ENCODE measurements around the gene TRIM52.
"Not testable (repeated sequence)": the region's sequence is repeated elsewhere in the genome, so short reads cannot be mapped to it uniquely, and the experiment has no call there.

DNA sequence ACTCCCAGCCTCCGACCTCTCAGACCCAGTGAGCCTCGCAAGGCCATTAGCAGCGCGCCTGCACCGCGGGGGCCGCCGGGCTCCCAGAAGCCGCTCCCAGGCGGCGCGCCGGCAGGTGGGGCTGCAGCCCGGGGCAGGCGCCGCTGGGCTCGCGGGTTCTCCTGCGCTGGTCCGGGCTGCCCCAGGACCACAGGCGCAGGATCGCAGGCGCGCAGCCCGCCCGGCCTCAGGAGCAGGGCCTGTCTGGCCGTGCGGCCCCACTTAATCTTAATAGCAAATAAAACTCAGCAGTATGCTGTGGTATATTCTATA, 12.4 kb upstream of the TRIM52 start:
- not testable (repeated sequence) for TF ChIP-seq POLR2AphosphoS5 (IDR thresholded peaks at IDR 0.05); EP300 (IDR thresholded peaks at IDR 0.05; ENCODE audit: low read depth); POLR2A (IDR thresholded peaks at IDR 0.05)
- TF ChIP-seq, protein P1, sequence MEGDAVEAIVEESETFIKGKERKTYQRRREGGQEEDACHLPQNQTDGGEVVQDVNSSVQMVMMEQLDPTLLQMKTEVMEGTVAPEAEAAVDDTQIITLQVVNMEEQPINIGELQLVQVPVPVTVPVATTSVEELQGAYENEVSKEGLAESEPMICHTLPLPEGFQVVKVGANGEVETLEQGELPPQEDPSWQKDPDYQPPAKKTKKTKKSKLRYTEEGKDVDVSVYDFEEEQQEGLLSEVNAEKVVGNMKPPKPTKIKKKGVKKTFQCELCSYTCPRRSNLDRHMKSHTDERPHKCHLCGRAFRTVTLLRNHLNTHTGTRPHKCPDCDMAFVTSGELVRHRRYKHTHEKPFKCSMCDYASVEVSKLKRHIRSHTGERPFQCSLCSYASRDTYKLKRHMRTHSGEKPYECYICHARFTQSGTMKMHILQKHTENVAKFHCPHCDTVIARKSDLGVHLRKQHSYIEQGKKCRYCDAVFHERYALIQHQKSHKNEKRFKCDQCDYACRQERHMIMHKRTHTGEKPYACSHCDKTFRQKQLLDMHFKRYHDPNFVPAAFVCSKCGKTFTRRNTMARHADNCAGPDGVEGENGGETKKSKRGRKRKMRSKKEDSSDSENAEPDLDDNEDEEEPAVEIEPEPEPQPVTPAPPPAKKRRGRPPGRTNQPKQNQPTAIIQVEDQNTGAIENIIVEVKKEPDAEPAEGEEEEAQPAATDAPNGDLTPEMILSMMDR (IDR thresholded peaks at IDR 0.05), result peak in 2 of 5 experiments; percentile 16
